Astrocyte of the spinal cord (primary cell): ENCODE results near the gene SLX9.
A peak's percentile ranks its signal among the peaks of the same experiment; 100 is the strongest.
"Not testable (repeated sequence)": the region's sequence is repeated elsewhere in the genome, so short reads cannot be mapped to it uniquely, and the experiment has no call there.

Experiments used
- DNase-seq: peaks from one replicate; pipeline ENCODE4 v3.0.0; 2011; ENCODE audit warnings: low read depth, low spot score
- H3K4me3 ChIP-seq: 2 replicates; pipeline ENCODE4 v1.5.1; 2011; ENCODE audit warnings: low read depth, mild to moderate bottlenecking, low read length, moderate library complexity
- in situ Hi-C: cut with HindIII; loops from 2 replicates; pipeline ENCODE4 v1.10.0; 2017; ENCODE audit warnings: low sequenced_read_pairs
- TF ChIP-seq, protein P1 (sequence below): IDR thresholded peaks from 2 replicates; pipeline ENCODE4 v1.5.1; 2012; ENCODE audit warnings: low read depth, mild to moderate bottlenecking, low read length, inconsistent platforms

The SLX9 gene

DNA sequence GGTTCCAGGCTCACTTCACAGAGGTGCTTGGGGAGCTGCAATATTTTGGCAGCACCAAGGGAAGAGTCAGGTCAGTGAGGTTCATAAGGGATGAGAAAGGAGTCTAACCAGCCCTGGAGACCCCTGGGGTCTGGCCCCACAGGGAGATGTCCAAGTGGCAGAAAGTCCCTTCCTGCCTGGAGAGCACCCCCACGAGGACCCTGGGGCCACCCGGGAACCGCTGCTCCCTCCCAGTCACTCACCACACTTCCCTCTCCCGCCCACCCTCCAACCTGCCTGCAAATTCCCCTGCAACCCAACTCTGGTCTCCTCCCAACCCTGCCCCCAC lies 12.6 kb upstream of the SLX9 start:
- TF ChIP-seq, protein P1, sequence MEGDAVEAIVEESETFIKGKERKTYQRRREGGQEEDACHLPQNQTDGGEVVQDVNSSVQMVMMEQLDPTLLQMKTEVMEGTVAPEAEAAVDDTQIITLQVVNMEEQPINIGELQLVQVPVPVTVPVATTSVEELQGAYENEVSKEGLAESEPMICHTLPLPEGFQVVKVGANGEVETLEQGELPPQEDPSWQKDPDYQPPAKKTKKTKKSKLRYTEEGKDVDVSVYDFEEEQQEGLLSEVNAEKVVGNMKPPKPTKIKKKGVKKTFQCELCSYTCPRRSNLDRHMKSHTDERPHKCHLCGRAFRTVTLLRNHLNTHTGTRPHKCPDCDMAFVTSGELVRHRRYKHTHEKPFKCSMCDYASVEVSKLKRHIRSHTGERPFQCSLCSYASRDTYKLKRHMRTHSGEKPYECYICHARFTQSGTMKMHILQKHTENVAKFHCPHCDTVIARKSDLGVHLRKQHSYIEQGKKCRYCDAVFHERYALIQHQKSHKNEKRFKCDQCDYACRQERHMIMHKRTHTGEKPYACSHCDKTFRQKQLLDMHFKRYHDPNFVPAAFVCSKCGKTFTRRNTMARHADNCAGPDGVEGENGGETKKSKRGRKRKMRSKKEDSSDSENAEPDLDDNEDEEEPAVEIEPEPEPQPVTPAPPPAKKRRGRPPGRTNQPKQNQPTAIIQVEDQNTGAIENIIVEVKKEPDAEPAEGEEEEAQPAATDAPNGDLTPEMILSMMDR, result no peak
- no peak overlapping the region for H3K4me3 ChIP-seq
- in situ Hi-C loops, result no loop called here
- DNase-seq, result no peak

DNA sequence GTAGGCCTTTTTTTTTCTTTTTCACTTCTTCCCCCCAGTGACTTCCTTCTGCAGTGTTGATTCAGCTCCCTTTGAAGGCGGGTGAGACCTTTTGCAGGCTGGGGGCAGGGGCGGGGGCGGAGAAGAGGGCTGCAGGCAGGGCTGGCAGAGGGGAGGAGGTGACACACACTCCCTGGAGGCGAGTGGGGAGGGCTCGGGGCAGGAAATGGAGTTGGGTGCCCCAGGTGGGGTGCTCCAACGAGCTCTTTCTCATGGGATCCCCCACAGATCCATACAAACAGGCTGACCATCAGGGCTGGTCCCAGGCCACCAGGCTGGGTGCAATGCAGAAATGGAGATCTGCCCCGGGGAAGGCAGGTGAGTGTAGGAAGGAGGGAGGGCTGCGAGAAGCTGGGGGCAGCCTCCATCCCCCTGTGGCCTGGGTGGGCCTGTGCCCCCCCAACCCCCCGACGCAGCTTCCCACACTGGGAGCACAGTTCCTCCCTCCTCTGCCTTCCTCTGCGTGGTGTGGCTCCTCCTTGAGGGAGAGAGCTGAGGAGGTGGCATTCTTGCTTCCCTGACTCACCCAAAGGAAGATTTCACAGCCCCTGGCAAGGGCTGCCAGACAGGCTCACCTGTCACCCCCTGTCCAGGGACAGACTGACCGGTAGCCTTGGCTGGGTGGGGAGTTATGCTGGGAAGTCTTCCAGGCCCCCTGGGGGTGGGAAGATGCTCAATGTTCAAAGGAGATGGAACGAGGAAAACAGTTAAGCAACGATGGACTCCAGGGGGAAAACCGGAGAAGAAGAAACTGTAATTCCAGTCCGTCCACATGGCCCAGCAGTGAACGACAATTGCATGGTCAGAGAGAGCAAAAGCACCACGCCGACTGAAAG lies 12.0 kb upstream of the SLX9 start:
- TF ChIP-seq, protein P1, result no peak
- in situ Hi-C loops, result no loop called here
- DNase-seq, result peak; percentile 62
- no peak overlapping the region for H3K4me3 ChIP-seq

DNA sequence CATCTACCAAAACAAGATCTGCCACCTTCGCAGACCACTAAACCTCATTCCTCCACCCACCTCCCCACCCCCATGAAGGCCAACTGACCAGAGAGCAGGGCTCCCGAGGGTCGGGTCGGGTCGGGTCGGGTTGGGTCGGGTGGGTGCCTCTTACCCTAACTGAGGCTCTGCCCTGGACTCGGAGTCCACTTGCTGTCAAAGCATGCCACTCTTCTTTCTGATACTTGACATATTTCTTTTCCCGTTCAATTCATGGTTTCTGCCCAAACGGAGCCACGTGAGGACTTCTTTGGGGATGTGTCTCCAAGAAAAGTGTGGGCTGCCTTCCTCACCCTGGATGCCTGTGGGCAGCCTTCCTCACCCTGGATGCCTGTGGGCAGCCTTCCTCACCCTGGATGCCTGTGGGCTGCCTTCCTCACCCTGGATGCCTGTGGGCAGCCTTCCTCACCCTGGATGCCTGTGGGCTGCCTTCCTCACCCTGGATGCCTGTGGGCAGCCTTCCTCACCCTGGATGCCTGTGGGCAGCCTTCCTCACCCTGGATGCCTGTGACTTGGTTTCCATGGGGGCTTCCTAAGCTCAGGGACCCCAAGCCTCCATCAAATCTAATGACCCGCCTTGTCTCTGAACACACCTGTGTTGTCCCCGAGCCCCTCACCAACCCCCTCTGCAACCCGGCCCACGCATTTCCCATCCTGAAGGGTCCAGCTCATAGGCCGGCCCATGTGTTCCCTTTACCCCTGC lies 11.2 kb upstream of the SLX9 start:
- H3K4me3 ChIP-seq, in situ Hi-C loops: not testable (repeated sequence)
- DNase-seq, result peak; percentile 57

DNA sequence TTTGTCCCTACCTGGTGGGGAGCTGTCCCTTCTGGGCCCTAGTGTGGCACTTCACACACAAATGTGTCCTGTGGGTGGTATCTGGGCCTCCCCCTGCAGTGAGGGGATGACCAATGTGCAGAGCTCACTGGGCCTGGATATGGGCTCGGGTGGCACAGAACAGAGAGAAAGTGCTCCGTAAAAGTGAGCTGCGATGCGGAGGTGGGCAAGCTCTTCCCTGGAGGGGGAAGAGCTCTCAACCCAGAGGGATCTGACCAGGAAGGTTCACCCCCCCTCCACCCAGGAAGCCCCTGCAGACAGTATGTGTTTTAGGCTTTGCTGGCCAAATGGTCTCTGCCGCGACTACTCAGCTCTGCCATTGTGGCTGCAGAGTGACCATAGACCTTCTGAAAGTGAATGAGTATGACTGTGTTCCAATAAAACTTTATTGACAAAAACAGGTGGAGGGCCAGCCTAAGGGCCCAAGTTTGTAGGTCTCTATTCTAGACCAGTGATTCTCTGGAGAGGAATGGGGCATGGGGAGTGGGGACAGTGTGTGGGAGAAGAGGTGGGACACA lies 10.5 kb upstream of the SLX9 start:
- no peak for DNase-seq
- H3K4me3 ChIP-seq, result no peak overlapping the region
- in situ Hi-C loops, result no loop called here
- TF ChIP-seq, protein P1, result no peak

DNA sequence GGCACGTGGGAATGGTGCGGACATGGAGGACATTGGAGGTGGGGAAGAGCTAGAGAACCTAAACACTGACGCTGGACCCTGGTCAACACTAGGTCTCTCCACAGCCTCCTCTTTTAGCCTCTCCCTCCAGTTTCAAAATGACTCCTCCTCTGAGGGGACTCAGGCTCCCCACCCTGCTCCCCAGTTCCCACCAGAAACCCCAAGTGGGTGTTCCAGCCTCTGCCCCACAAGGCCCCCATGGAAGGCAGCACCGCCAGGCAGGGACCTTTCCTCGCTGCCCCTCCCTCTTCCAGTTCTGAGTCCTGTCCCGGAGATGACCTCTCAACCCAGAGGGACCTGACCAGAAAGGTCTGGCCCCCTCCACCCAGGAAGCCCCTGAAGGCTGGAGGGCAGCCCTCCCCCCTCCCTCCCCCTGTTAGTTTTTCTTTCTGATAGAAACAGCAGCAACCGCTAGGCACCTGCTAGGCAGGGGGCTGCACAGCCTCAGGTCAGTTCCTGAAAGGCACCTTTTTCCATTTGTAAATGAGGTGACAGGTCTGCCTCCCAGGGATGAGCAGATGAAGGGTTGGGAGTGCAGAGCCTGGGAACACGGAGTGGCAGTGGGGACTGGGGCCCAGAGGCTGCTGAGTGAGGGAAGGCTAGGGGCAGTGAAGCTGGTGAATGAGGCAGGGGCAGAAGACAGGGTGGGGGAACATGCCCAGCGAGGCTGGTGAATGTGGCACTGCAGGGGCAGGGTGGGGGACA lies 9.9 kb upstream of the SLX9 start:
- in situ Hi-C loops, result no loop called here
- H3K4me3 ChIP-seq, result no peak overlapping the region
- DNase-seq, result no peak
- TF ChIP-seq, protein P1, result no peak

GRCh38 chr21:44930543-44930981 lies 9.3 kb upstream of the SLX9 start:
- in situ Hi-C loops, result no loop called here
- TF ChIP-seq, protein P1, result no peak
- no peak overlapping the region for H3K4me3 ChIP-seq
- DNase-seq, result no peak
